Ishikawa (cell line): ENCODE data around the gene XG.

Experiments
- CEBPB ChIP-seq: IDR thresholded peaks from 2 replicates; pipeline ENCODE4 v1.6.1; 2012
- CREB1 ChIP-seq: IDR thresholded peaks from 2 replicates; pipeline ENCODE4 v1.6.1; 2012; ENCODE audit warnings: low read depth
- EGR1 ChIP-seq: IDR thresholded peaks from 2 replicates; pipeline ENCODE4 v1.6.1; 2012
- EP300 ChIP-seq: IDR thresholded peaks from 2 replicates; pipeline ENCODE4 v1.6.1; 2012; ENCODE audit warnings: borderline replicate concordance
- FOXM1 ChIP-seq: IDR thresholded peaks from 2 replicates; pipeline ENCODE4 v1.6.1; 2012; ENCODE audit warnings: low read depth, borderline replicate concordance
- NFIC ChIP-seq: IDR thresholded peaks from 2 replicates; pipeline ENCODE4 v1.6.1; 2012
- RAD21 ChIP-seq: IDR thresholded peaks from 2 replicates; pipeline ENCODE4 v1.6.1; 2012; ENCODE audit warnings: low read depth
- REST ChIP-seq: IDR thresholded peaks from 2 replicates; pipeline ENCODE4 v1.6.1; 2012; ENCODE audit warnings: low read depth, mild to moderate bottlenecking
- TAF1 ChIP-seq: IDR thresholded peaks from 2 replicates; pipeline ENCODE4 v1.6.1; 2012; ENCODE audit warnings: low read depth, mild to moderate bottlenecking
- TCF12 ChIP-seq: IDR thresholded peaks from 2 replicates; pipeline ENCODE4 v1.6.1; 2012; ENCODE audit warnings: low read depth
- TEAD4 ChIP-seq: IDR thresholded peaks from 2 replicates; pipeline ENCODE4 v1.6.1; 2012
- USF1 ChIP-seq: IDR thresholded peaks from 2 replicates; pipeline ENCODE4 v1.6.1; 2012
- YY1 ChIP-seq: IDR thresholded peaks from 2 replicates; pipeline ENCODE4 v1.6.1; 2012; ENCODE audit warnings: low read depth
- ZBTB7A ChIP-seq: IDR thresholded peaks from 2 replicates; pipeline ENCODE4 v1.6.1; 2012; ENCODE audit warnings: low read depth
- TF ChIP-seq, protein P1 (sequence below): IDR thresholded peaks from 2 replicates; pipeline ENCODE4 v1.6.1; 2012

The XG gene

GRCh38 chrX:2727264-2727663 is 24.6 kb upstream of the XG start:
- 0 out of 2 replicates have a peak, but pooled peaks have one; percentile 31 for TF ChIP-seq CEBPB

GRCh38 chrX:2732076-2732475 is 19.8 kb upstream of the XG start:
- TF ChIP-seq, protein P1, sequence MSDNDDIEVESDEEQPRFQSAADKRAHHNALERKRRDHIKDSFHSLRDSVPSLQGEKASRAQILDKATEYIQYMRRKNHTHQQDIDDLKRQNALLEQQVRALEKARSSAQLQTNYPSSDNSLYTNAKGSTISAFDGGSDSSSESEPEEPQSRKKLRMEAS, result no peak
- no peak for TF ChIP-seq RAD21
- no peak for TF ChIP-seq USF1
- TF ChIP-seq YY1, result no peak
- TF ChIP-seq TCF12, result no peak

DNA sequence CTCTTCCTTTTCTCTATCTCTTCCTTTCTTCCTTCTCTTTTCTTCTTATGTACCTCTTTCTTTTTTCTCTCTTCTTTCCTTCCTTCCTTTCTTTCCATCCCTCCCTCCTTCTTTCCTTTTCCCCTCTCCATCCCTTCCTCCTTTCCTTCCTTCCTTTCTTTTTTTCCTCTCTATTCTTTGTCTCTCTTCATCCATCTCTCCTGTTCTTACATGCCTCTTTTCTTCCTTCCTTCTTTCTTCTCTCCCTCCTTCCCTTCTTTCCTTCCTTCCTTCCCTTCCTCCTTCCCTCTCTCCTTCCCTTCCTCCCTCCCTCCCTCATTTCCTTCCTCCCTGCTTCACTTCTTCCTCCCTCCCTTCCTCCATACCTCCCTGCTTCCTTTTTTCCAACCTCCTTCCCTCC is 19.2 kb upstream of the XG start:
- no peak for TF ChIP-seq TCF12
- no peak for TF ChIP-seq REST
- TF ChIP-seq FOXM1, result no peak
- no peak for TF ChIP-seq YY1
- TF ChIP-seq ZBTB7A, result no peak
- TF ChIP-seq CREB1, result no peak
- TF ChIP-seq, protein P1, result no peak
- TF ChIP-seq USF1, result no peak
- no peak for TF ChIP-seq EP300
- TF ChIP-seq TAF1, result no peak
- no peak for TF ChIP-seq TEAD4
- TF ChIP-seq CEBPB, result no peak
- no peak for TF ChIP-seq EGR1
- no peak for TF ChIP-seq RAD21
- TF ChIP-seq NFIC, result no peak

DNA sequence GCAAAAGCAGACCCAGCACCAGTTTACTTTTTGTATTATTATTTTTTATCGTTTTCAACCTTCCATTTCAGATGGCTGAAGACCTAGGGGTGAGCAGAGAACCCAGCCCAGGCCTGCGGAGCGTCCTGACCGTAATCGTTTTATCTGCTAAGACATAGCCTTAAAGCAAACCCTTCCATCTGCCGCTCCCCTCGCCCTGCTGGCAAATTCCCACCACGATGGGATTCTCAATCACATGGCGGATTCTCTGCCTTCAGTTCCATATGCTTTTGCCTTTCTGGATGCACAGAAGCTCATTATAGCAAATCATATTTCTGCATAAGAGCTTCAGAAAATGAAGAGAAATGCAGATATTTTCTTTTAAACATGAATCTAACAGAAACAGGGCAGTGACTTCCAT is 18.6 kb upstream of the XG start:
- no peak for TF ChIP-seq TCF12

DNA sequence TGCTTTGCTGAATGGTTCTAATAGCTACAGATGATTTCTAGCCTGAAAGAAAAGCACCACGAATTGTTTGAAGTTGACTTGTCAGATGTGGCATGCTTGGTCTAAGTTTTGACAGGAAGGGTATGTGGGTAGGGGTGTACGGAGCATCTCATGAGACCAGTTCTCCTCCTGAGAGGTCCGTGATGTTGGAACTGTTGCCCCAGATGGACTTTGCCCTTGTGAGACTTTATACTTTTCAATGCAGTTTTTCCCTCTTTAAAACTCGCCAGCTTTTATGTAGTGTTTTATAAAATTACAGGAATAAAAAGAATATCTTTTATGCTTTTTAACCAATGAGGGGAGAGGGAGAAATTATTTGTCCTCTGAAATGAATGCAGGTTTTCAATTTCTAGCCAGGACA is 16.6 kb upstream of the XG start:
- no peak for TF ChIP-seq FOXM1
- no peak for TF ChIP-seq CREB1
- no peak for TF ChIP-seq TCF12
- no peak for TF ChIP-seq CEBPB
- TF ChIP-seq ZBTB7A, result no peak
- TF ChIP-seq YY1, result no peak
- no peak for TF ChIP-seq TEAD4
- TF ChIP-seq TAF1, result no peak
- no peak for TF ChIP-seq EP300
- TF ChIP-seq REST, result no peak
- no peak for TF ChIP-seq EGR1
- TF ChIP-seq USF1, result no peak
- TF ChIP-seq RAD21, result no peak
- TF ChIP-seq NFIC, result no peak
- TF ChIP-seq, protein P1, result no peak

GRCh38 chrX:2740672-2741071 is 11.2 kb upstream of the XG start:
- TF ChIP-seq YY1 (no peak), TCF12 (no peak), CEBPB (no peak), TEAD4 (no peak), FOXM1 (no peak), EP300 (no peak), USF1 (no peak)
